Dermis lymphatic vessel endothelial cell (primary cell): ENCODE results near the gene PRIMPOL. TPM values are rescaled to one million over a fixed set of nuclear protein-coding genes. Genes with fewer than 3 reads are reported as not detected.

Source experiments
- total RNA-seq: library from RNA; depleted of rRNA; stranded (reverse); fragments of >200 nt; gene quantifications from 2 replicates; pipeline ENCODE4 v1.2.1, GENCODE V29; 2014

PRIMPOL gene, protein sequence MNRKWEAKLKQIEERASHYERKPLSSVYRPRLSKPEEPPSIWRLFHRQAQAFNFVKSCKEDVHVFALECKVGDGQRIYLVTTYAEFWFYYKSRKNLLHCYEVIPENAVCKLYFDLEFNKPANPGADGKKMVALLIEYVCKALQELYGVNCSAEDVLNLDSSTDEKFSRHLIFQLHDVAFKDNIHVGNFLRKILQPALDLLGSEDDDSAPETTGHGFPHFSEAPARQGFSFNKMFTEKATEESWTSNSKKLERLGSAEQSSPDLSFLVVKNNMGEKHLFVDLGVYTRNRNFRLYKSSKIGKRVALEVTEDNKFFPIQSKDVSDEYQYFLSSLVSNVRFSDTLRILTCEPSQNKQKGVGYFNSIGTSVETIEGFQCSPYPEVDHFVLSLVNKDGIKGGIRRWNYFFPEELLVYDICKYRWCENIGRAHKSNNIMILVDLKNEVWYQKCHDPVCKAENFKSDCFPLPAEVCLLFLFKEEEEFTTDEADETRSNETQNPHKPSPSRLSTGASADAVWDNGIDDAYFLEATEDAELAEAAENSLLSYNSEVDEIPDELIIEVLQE
- total RNA-seq = 8.2 and 8.5 TPM in 2 replicates

DNA sequence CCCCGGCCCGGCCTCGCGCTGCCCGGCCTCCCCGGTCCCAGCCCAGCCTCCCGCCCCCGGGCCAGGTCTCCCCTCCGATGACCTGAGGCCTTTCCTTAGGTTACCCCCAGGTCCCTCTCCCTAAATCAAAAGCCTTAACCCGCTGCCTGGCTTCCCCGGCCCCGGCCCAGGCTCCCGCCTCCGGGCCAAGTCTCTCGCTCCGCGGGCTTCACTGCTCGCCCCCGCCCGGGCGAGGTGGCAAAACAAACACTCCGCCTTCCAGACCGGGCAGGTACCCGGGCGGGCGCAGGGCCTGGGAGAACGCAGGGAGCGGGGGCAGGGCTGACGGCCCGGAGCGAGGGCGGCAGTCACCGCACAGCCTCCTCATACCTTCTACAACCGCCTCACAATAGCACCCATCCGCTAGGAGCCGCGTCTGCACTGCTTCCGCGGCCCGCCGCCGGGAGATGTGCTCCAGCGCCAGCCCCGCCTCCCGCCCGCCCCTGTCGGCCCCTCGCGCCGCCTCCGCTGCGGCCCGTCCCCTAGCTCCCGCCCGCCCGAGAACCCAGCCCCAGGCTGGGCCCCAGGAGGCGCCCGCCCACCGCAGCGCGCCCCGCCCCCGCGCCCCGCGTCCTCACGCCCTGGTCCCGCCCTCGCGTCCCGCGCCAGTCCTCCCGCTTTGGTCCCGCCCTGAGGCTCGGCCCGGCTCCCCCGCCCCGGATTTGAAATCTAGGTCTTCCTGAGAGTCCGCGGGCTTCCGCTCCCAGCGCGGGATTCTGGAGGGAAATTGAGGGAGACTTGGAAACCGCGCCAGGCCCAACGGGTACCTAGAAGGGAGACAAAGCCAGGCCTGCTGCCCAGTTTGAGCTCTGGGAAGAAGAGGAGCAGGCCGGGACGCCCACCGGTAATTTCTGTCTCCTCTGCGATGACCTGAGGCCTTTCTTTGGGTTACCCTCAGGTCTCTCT, at the start of gene PRIMPOL, which contains the start of gene CASP3:
PRIMPOL (plus strand) TSS at position 713 of the 945 bp plus-strand sequence. CDS start 7,403 bp downstream, outside the sequence.
CASP3 (minus strand) TSS at position 422 of the 945 bp plus-strand sequence. CDS start 10,994 bp downstream, outside the sequence.

DNA sequence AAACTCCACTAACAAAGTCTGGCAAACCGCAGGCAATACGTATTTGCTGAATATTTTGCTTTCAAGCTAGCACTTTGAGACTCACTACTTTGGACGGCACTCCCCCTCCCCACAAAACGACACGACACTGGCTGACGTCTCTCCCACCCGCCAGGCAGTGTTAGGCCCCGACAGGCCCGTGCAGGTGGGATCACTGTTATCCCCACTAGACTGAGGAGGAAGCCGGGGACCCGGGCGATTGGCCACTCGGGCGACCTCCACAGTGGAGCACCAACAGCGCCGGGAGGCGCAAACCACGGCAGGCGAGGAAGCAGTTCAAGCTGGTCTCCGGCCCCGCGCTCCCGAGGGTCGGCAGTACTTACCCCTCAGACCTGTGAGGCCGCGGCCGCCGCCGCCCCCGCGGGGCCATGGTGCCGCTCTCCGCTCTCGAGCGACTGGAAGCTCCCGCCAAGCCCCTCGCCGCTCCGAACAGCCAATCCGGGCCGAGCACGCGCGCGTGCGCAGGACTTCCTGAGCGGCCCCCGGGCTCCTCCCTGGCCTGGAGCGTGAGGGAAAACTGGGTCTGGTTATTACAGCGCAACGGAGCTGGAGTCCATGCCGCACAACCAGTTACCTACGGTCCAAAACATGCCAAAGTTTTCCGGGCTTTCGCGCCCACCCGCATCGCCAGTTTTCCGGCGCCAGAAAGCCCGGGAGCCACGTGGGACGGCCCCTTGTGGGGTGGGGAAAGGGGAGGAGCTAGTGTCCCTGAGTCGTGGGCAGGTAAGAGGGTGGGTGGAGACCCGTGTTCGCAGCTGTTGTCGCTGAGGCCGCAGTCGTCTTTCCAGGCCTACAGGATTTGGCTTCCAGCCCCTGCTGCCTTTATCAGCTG, 84.4 kb downstream of the PRIMPOL start, which contains the start of gene CENPU:
CENPU (minus strand) TSS at position 443 of the 871 bp plus-strand sequence; CDS start at position 409, 34 bp downstream.

Other genes starting within 250 kb of the PRIMPOL start
- gene IRF2, start 175.2 kb upstream of the PRIMPOL start, total RNA-seq = 22.0 and 32.2 TPM in 2 replicates
- gene CASP3, start 291 bp upstream of the PRIMPOL start, total RNA-seq = 31.1 and 46.1 TPM in 2 replicates
- gene CENPU, start 84.4 kb downstream of the PRIMPOL start, total RNA-seq = 3.9 and 4.0 TPM in 2 replicates
- 9.2 and 12.5 TPM in 2 replicates for gene ACSL1, start 176.2 kb downstream of the PRIMPOL start, total RNA-seq